ENCODE results near the gene LCP2. TPM values are rescaled to one million over a fixed set of nuclear protein-coding genes. Genes with fewer than 3 reads are reported as not detected.

LCP2 gene
- total and polyA plus RNA-seq, 2 of the 4 experiments (the other 2 are of a cell fraction), result not detected

DNA sequence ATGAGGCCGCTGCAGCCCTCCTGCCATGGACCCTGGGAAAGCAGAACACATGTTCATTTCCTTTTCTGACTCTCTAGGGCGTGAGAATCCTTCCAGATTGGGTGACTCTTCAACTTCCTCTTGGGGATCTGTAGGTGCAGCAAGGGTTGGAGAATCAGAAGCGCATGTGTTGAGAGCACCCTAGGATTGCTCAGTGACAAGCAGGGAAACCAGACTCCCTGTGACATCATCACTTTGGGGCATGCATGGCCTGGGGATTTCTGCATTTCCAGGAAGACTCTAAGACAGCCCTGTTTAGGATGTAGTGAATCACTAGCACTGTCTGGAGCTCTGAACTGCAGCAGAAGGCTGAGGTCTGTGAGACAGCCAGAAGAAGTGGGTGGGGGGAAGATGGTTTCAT lies 15.1 kb upstream of the LCP2 start:
- no peak overlapping the region for H3K56ac ChIP-seq (ENCODE audit: extremely low read depth, insufficient read depth, low read length)
- no CpG with 5 or more reads among the region's 3 CpGs for WGBS, 2 experiments (ENCODE audit: extremely low coverage in 2 of 2, insufficient read length in 1 of 2)
- in situ Hi-C loops (cut with MboI; ENCODE audit: low sequenced_read_pairs), result no loop called here
- intact Hi-C loops (cut with micrococcal nuclease), result no loop called here
- no peak overlapping the region for H2AK5ac ChIP-seq (ENCODE audit: low read depth, low read length)
- POLR2A ChIA-PET (ENCODE audit: unreplicated experiment), result no interaction called here
- no peak overlapping the region for H2AFZ ChIP-seq (replicated peaks; ENCODE audit: low read length, poor library complexity)
- H3K18ac ChIP-seq (ENCODE audit: low read depth, low read length), result no peak overlapping the region
- no peak overlapping the region for H2BK15ac ChIP-seq (ENCODE audit: low read depth, low read length)
- H2BK5ac ChIP-seq (ENCODE audit: low read depth, low read length, poor library complexity, severe bottlenecking), result no peak overlapping the region
- no peak for TF ChIP-seq CHD1 (IDR thresholded peaks at IDR 0.05; ENCODE audit: low read depth, low read length)
- TF ChIP-seq, protein P1, sequence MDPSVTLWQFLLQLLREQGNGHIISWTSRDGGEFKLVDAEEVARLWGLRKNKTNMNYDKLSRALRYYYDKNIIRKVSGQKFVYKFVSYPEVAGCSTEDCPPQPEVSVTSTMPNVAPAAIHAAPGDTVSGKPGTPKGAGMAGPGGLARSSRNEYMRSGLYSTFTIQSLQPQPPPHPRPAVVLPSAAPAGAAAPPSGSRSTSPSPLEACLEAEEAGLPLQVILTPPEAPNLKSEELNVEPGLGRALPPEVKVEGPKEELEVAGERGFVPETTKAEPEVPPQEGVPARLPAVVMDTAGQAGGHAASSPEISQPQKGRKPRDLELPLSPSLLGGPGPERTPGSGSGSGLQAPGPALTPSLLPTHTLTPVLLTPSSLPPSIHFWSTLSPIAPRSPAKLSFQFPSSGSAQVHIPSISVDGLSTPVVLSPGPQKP (IDR thresholded peaks at IDR 0.05; ENCODE audit: borderline replicate concordance, low read depth, low read length), result no peak
- no peak for TF ChIP-seq POLR2A (IDR thresholded peaks at IDR 0.05; ENCODE audit: low read depth, low read length)
- TF ChIP-seq BHLHE40 (IDR thresholded peaks at IDR 0.05; ENCODE audit: low read depth, low read length), result no peak
- no peak for TF ChIP-seq MAZ (IDR thresholded peaks at IDR 0.05; ENCODE audit: borderline replicate concordance, low read depth, low read length)
- TF ChIP-seq NFE2L2 (IDR thresholded peaks at IDR 0.05; ENCODE audit: low read depth, low read length), result no peak
- TF ChIP-seq RAD21 (IDR thresholded peaks at IDR 0.05; ENCODE audit: low read length), result no peak
- no peak for TF ChIP-seq CEBPB (IDR thresholded peaks at IDR 0.05; ENCODE audit: low read depth, low read length)
- no peak for TF ChIP-seq MXI1 (IDR thresholded peaks at IDR 0.05; ENCODE audit: borderline replicate concordance, low read depth, low read length)
- TF ChIP-seq, protein P2, sequence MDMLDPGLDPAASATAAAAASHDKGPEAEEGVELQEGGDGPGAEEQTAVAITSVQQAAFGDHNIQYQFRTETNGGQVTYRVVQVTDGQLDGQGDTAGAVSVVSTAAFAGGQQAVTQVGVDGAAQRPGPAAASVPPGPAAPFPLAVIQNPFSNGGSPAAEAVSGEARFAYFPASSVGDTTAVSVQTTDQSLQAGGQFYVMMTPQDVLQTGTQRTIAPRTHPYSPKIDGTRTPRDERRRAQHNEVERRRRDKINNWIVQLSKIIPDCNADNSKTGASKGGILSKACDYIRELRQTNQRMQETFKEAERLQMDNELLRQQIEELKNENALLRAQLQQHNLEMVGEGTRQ (IDR thresholded peaks at IDR 0.05; ENCODE audit: low read depth, low read length), result no peak
- TF ChIP-seq RCOR1 (IDR thresholded peaks at IDR 0.05; ENCODE audit: insufficient replicate concordance, low read length), result no peak
- no peak for TF ChIP-seq FOS (IDR thresholded peaks at IDR 0.05; ENCODE audit: low read depth, low read length)
- TF ChIP-seq, protein P3, sequence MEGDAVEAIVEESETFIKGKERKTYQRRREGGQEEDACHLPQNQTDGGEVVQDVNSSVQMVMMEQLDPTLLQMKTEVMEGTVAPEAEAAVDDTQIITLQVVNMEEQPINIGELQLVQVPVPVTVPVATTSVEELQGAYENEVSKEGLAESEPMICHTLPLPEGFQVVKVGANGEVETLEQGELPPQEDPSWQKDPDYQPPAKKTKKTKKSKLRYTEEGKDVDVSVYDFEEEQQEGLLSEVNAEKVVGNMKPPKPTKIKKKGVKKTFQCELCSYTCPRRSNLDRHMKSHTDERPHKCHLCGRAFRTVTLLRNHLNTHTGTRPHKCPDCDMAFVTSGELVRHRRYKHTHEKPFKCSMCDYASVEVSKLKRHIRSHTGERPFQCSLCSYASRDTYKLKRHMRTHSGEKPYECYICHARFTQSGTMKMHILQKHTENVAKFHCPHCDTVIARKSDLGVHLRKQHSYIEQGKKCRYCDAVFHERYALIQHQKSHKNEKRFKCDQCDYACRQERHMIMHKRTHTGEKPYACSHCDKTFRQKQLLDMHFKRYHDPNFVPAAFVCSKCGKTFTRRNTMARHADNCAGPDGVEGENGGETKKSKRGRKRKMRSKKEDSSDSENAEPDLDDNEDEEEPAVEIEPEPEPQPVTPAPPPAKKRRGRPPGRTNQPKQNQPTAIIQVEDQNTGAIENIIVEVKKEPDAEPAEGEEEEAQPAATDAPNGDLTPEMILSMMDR (conservative IDR thresholded peaks at IDR 0.05; ENCODE audit: low read depth, low read length), result no peak
- no peak for TF ChIP-seq SMC3 (IDR thresholded peaks at IDR 0.05; ENCODE audit: low read depth, low read length)
- no peak for TF ChIP-seq MAFK (IDR thresholded peaks at IDR 0.05; ENCODE audit: low read depth, low read length)
- no peak for TF ChIP-seq RFX5 (IDR thresholded peaks at IDR 0.05; ENCODE audit: low read depth, low read length)
- no peak overlapping the region for H4K8ac ChIP-seq (ENCODE audit: low read depth in 2 of 2, low read length in 2 of 2)
- no peak overlapping the region for H3K14ac ChIP-seq (replicated peaks; ENCODE audit: low read depth, low read length)
- no peak overlapping the region for H2BK120ac ChIP-seq (ENCODE audit: low read depth, low read length)
- H3K27me3 ChIP-seq (ENCODE audit: control insufficient read depth, insufficient read depth, low read length), result no peaks in the 10 kb centered on the region
- no peak overlapping the region for H3K4me2 ChIP-seq (ENCODE audit: low read depth, low read length)
- no peak overlapping the region for H2AK9ac ChIP-seq (replicated peaks; ENCODE audit: low read depth, low read length, poor library complexity)
- H4K20me1 ChIP-seq (ENCODE audit: insufficient read depth, low read length), result no peaks in the 10 kb centered on the region
- no peak overlapping the region for H4K91ac ChIP-seq (ENCODE audit: insufficient read depth, low read depth, low read length)
- no peaks in the 10 kb centered on the region for H3K4me1 ChIP-seq (ENCODE audit: control insufficient read depth, insufficient read depth, low read length)
- no TSS peak for BruUV-seq (replicated peaks)
- no peak overlapping the region for H3K4ac ChIP-seq (ENCODE audit: low read depth, low read length)
- no peaks in the 10 kb centered on the region for H3K9me1 ChIP-seq (ENCODE audit: insufficient read depth, low read length)
- no peak for ATAC-seq (ENCODE audit: low read depth)
- dilution Hi-C loops (cut with HindIII; ENCODE audit: low sequenced_read_pairs, unreplicated experiment), result no loop called here
- DNase-seq, result peak; percentile 3
- no peaks in the 10 kb centered on the region for H3K36me3 ChIP-seq (ENCODE audit: control insufficient read depth, insufficient read depth, low read length)
- no peak overlapping the region for H2BK20ac ChIP-seq (ENCODE audit: low read depth, low read length)
- H3K4me3 ChIP-seq (ENCODE audit: insufficient read depth, low read depth, low read length), result no peak overlapping the region
- H3K27ac ChIP-seq (ENCODE audit: insufficient read depth, low read length), result no peak overlapping the region
- no peaks in the 10 kb centered on the region for H3K79me1 ChIP-seq (ENCODE audit: low read depth in 1 of 2, low read length in 2 of 2)
- no peak overlapping the region for H3K9ac ChIP-seq (ENCODE audit: low read depth, low read length)
- CTCF ChIA-PET, result no interaction called here
- H3K23ac ChIP-seq (ENCODE audit: low read depth, low read length), result no peak overlapping the region
- no peaks in the 10 kb centered on the region for H3K9me3 ChIP-seq (ENCODE audit: control insufficient read depth, insufficient read depth, low read length)
- H4K5ac ChIP-seq (ENCODE audit: low read depth, low read length), result no peak overlapping the region
